ENCODE results near the gene TMEM245.

DNA sequence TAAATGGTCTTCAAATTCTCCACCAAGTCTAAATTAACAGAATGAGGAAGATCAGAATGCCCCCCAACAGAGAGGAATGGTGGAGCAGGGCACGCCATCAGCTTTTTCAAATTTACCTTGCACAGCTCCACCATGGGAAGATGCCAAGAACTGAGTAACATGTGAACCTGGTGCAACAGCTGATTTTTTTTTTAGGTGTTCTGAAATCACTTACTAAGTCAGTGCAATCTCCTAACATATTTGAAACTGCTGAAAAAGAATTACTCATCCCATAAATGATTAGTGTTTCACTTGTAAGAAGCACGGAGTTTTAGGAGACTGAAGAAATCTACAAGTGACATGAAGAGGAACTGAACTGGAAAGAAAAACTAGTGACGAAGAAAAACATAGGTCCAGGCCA lies 5.1 kb downstream of the TMEM245 start:
- TF ChIP-seq, protein P1, sequence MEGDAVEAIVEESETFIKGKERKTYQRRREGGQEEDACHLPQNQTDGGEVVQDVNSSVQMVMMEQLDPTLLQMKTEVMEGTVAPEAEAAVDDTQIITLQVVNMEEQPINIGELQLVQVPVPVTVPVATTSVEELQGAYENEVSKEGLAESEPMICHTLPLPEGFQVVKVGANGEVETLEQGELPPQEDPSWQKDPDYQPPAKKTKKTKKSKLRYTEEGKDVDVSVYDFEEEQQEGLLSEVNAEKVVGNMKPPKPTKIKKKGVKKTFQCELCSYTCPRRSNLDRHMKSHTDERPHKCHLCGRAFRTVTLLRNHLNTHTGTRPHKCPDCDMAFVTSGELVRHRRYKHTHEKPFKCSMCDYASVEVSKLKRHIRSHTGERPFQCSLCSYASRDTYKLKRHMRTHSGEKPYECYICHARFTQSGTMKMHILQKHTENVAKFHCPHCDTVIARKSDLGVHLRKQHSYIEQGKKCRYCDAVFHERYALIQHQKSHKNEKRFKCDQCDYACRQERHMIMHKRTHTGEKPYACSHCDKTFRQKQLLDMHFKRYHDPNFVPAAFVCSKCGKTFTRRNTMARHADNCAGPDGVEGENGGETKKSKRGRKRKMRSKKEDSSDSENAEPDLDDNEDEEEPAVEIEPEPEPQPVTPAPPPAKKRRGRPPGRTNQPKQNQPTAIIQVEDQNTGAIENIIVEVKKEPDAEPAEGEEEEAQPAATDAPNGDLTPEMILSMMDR (IDR thresholded peaks at IDR 0.05; ENCODE audit: extremely low read depth in 1 of 2, insufficient read depth in 1 of 2, low read depth in 1 of 2, low read length in 2 of 2) = no peak
- TF ChIP-seq POLR2AphosphoS5 (IDR thresholded peaks at IDR 0.05; ENCODE audit: insufficient read depth, low read depth, low read length) = no peak
- TF ChIP-seq MYC (IDR thresholded peaks at IDR 0.05; ENCODE audit: low read depth, low read length) = no peak
